ENCODE results near the gene ADCY2. TPM values are rescaled to one million over a fixed set of nuclear protein-coding genes. Genes with fewer than 3 reads are reported as not detected.

The ADCY2 gene
- total and polyA plus RNA-seq, 2 of the 13 experiments (the other 11 are each of a cell fraction or from before 2014, with no cell fraction given) = not detected

GRCh38 chr5:7808998-7809397, 413.1 kb downstream of the ADCY2 start (continued):
- TF ChIP-seq KIAA2018 (CRISPR knock-in tag; IDR thresholded peaks at IDR 0.05; ENCODE audit: borderline replicate concordance) (no peak), SALL1 (CRISPR knock-in tag; IDR thresholded peaks at IDR 0.05) (no peak), SMARCC2 (IDR thresholded peaks at IDR 0.05) (no peak), ZNF616 (CRISPR knock-in tag; IDR thresholded peaks at IDR 0.05; ENCODE audit: low read depth) (no peak), MLXIP (CRISPR knock-in tag; IDR thresholded peaks at IDR 0.05; ENCODE audit: borderline replicate concordance) (no peak), RFX5 (IDR thresholded peaks at IDR 0.05; ENCODE audit: low read depth, low read length) (no peak), ZNF282 (IDR thresholded peaks at IDR 0.05; ENCODE audit: partially characterized antibody) (no peak), SIX4 (CRISPR knock-in tag; IDR thresholded peaks at IDR 0.05) (no peak)
